ENCODE data around the gene CD300LD.

The CD300LD gene

DNA sequence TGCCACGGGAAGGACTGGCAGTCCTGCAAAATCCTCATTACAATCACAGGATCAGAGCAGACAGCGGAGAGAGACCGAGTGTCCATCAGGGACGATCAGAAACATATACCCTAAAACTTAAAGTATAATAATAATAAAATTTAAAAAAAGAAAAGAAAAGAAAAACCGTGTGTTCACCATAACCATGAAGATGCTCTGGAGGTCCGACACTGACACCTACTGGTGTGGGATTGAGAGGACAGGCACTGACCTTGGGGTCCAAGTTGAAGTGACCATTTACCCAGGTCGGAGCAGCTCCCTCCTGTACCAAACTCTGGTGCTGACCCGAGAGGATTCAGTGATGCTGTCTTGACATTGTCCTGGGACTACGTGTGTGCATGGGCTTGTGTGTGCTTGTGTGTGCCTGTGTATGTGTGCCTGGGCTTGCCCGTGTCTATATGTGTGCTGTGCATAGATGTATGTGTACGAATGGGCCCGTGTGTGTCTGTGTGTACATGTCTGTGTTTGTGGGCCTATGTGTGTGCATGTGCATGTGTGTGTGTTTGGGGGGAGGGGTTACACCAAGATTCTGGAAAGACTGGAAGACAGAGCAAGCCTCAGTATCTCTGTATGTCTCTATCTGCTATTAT, 10.0 kb upstream of the CD300LD start:
- Mint-ChIP-seq H3K9me3 (no peaks in the 10 kb centered on the region), H3K4me1 (ENCODE audit: low read depth) (peaks cover 8% of the 10 kb centered on the region), H3K27me3 (ENCODE audit: low read depth) (peaks cover 22% of the 10 kb centered on the region), H3K27ac (no peak overlapping the region), H3K36me3 (ENCODE audit: low read depth) (no peaks in the 10 kb centered on the region), H3K4me3 (no peak overlapping the region)
- no peak for DNase-seq (ENCODE audit: low spot score)

DNA sequence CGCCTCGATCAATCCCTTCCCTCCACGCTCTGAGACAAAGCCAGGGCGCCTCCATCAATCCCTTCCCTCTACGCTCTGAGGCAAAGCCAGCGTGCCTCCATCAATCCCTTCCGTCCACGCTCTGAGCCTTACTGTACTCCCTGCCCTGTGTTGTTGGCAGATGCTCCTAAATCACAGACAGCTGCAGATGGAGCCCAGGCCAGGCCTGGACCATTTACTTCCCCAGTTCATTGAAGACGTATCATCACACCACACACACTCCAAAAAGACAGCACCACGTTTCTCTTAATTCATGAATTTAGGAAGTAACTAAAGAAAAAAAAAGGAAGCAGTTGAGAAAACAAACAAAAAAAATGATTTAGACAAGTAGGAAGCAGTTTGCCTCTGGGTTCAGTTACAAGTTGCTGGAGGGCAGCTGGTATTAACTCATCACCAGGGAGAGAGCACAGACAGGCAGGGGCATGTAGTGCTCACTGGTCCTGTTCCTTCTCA, 7.4 kb upstream of the CD300LD start:
- H3K4me1 Mint-ChIP-seq (ENCODE audit: low read depth), result peaks cover 8% of the 10 kb centered on the region
- no peak for DNase-seq (ENCODE audit: low spot score)
- H3K27me3 Mint-ChIP-seq (ENCODE audit: low read depth), result peaks cover 29% of the 10 kb centered on the region
- H3K36me3 Mint-ChIP-seq (ENCODE audit: low read depth), result no peaks in the 10 kb centered on the region
- H3K9me3 Mint-ChIP-seq, result no peaks in the 10 kb centered on the region
- no peak overlapping the region for H3K27ac Mint-ChIP-seq
- no peak overlapping the region for H3K4me3 Mint-ChIP-seq

DNA sequence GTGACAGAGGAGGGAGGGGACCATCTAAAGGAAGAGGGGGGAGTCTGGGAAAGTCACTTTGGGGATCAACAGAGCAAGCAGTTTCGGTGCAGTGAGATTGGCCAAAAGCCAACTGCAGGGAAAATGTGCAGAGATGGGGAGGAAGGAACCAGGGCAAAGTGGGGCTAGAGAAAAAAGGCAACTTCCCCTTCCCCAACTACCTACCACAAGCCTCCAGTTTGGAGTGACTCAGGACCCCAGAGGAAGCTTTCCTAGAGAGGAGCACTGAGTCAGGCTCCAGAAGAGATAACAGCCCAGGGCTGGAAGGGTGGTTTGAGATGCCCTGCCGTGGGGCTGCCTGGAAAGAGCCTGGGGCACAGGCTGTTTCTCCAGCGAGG, 6.9 kb upstream of the CD300LD start:
- Mint-ChIP-seq H3K36me3 (ENCODE audit: low read depth) (no peaks in the 10 kb centered on the region), H3K4me1 (ENCODE audit: low read depth) (peaks cover 8% of the 10 kb centered on the region), H3K27ac (no peak overlapping the region), H3K9me3 (no peaks in the 10 kb centered on the region), H3K27me3 (ENCODE audit: low read depth) (peaks cover 29% of the 10 kb centered on the region), H3K4me3 (no peak overlapping the region)
- DNase-seq (ENCODE audit: low spot score), result no peak

DNA sequence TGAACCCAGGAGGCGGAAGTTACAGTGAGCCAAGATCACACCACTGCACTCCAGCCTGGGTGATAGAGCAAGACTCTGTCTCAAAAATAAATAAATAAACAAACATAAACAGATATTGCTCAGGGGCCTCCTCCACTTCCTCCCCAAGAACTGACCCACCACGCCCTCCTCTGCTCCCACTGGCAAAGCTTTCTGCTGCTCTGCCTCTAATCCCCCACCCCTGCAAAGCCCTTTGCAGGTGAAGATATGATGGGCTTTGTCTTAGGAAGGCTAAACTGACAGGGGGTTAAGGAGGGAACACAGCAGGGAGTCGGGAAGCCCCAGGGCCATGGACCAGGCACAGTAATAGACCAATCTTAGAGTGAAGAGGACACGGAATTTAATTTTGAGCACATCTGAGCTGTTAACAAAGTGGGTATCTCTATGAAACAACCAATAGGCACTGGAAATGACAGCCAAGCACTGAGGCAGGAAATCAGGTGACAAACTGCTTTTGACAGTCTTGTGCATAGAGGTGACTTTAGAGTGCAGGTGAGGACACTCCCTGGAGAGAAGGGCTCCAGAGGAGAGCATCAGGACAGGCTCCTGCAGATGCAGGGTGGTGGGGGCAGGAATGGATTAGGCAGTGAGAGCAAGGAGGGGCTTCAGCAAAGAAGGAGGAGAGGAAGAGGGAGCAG, 6.4 kb upstream of the CD300LD start:
- H3K27me3 Mint-ChIP-seq (ENCODE audit: low read depth), result peaks cover 29% of the 10 kb centered on the region
- H3K27ac Mint-ChIP-seq, result no peak overlapping the region
- no peak for DNase-seq (ENCODE audit: low spot score)
- no peaks in the 10 kb centered on the region for H3K9me3 Mint-ChIP-seq
- H3K4me1 Mint-ChIP-seq (ENCODE audit: low read depth), result peaks cover 8% of the 10 kb centered on the region
- no peaks in the 10 kb centered on the region for H3K36me3 Mint-ChIP-seq (ENCODE audit: low read depth)
- H3K4me3 Mint-ChIP-seq, result no peak overlapping the region

DNA sequence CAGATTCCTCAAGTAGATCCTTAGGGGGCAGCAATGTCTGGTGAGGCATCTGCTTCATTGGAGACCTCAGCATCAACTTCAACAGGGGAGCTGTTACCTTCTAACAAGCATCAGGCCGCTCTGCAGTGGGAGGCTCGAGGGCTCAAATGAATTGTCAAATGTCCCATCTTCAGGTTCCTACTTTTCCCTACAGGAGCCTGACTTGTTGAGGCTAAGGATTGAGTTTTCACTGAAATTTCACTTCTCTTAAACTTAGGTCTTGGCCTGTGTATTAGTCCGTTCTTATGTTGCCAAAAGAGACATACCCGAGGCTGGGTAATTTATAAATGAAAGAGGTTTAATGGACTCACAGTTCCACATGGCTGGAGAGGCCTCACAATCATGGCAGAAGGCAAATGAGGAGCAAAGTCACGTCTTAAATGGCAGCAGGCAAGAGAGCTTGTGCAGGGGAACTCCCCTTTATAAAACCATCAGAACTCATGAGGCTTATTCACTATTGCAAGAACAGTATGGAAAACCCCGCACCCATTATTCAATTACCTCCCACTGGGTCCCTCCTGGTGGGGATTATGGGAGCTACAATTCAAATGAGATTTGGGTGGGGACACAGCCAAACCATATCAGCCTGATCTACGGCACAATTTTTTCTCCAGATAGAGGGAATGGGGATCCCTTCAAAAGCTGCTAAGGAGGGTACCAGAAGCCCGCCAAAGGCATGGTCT, 5.1 kb upstream of the CD300LD start:
- H3K36me3 Mint-ChIP-seq (ENCODE audit: low read depth), result no peaks in the 10 kb centered on the region
- no peaks in the 10 kb centered on the region for H3K9me3 Mint-ChIP-seq
- H3K27ac Mint-ChIP-seq, result no peak overlapping the region
- peaks cover 10% of the 10 kb centered on the region for H3K4me1 Mint-ChIP-seq (ENCODE audit: low read depth)
- DNase-seq (ENCODE audit: low spot score), result no peak
- peaks cover 31% of the 10 kb centered on the region for H3K27me3 Mint-ChIP-seq (ENCODE audit: low read depth)
- no peak overlapping the region for H3K4me3 Mint-ChIP-seq

DNA sequence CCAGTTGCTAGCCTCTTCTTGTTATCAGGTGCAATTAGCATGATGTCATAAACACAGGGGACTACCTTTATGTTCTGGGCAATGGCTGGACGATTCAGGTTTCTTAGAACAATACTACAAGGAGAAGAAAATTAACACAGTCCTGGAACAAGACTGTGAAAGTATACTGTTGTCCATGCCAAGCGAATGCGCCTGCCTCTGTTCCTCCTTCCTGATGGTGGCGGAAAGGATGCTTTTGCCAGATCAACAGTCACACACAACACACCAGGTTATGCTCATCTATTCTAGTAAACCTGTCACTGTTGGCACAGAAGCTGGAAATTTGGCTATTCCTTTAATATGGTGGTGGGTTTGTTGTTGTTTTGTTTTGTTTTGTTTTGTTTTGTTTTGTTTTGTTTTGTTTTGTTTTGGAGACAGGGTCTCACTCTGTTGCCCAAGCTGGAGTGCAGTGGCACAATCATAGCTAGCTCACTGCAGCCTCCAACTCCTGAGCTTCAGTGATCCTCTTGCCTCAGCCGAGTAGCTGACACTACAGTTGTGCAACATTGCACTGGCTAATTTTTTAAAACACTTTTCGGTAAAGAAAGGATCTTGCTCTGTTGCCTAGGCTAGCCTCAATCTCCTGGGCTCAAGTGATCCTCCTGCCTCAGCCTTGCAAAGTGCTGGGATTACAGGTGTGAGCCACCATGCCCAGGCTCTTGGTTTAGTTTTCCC, 3.1 kb upstream of the CD300LD start:
- peaks cover 33% of the 10 kb centered on the region for H3K27me3 Mint-ChIP-seq (ENCODE audit: low read depth)
- no peak overlapping the region for H3K27ac Mint-ChIP-seq
- no peaks in the 10 kb centered on the region for H3K36me3 Mint-ChIP-seq (ENCODE audit: low read depth)
- H3K4me3 Mint-ChIP-seq, result no peak overlapping the region
- peaks cover 13% of the 10 kb centered on the region for H3K4me1 Mint-ChIP-seq (ENCODE audit: low read depth)
- H3K9me3 Mint-ChIP-seq, result no peaks in the 10 kb centered on the region
- no peak for DNase-seq (ENCODE audit: low spot score)

DNA sequence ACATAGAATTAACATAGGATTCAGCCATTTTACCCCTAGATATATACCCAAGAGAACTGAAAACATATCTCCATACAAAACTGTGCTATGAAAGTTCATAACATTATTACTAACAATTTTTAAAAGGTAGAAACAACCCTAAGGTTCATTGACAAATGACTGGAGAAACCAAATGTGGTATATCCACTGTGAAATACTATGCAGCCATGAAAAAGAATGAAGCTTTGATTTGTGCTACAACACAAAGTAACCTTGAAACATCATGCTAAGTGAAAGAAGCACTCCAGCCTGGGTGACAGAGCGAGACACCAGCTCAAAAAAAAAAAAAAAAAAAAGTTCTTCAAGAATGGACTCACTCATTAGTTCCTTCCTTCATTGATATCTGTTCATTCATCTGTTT, 580 bp downstream of the CD300LD start:
- Mint-ChIP-seq H3K27me3 (ENCODE audit: low read depth) (peaks cover 21% of the 10 kb centered on the region), H3K4me1 (ENCODE audit: low read depth) (peaks cover 9% of the 10 kb centered on the region), H3K36me3 (ENCODE audit: low read depth) (no peaks in the 10 kb centered on the region), H3K4me3 (no peak overlapping the region), H3K27ac (no peak overlapping the region), H3K9me3 (no peaks in the 10 kb centered on the region)
- no peak for DNase-seq (ENCODE audit: low spot score)

DNA sequence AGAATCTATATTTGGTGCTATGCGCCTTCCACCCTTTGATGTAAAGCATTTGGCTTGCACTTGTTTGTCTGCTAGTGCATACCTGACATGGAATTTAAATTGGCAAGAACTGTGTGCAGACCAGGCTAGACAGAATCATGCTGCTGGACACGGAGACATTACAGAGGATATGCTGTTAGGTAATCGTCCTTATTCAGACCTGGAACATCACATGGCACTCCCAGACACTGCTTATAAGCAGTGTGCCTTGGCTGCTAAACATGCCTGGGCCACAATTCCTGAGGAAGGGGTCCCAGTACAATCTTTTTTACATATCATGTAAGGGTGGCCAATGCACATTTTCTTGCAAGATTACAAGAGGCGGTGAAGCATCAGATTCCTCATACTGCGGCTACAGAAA, 6.4 kb downstream of the CD300LD start:
- H3K4me1 Mint-ChIP-seq (ENCODE audit: low read depth), result peaks cover 2% of the 10 kb centered on the region
- H3K27ac Mint-ChIP-seq, result no peak overlapping the region
- no peak overlapping the region for H3K4me3 Mint-ChIP-seq
- no peak for DNase-seq (ENCODE audit: low spot score)
- H3K27me3 Mint-ChIP-seq (ENCODE audit: low read depth), result peaks cover 17% of the 10 kb centered on the region
- H3K36me3 Mint-ChIP-seq (ENCODE audit: low read depth), result no peaks in the 10 kb centered on the region
- no peaks in the 10 kb centered on the region for H3K9me3 Mint-ChIP-seq

DNA sequence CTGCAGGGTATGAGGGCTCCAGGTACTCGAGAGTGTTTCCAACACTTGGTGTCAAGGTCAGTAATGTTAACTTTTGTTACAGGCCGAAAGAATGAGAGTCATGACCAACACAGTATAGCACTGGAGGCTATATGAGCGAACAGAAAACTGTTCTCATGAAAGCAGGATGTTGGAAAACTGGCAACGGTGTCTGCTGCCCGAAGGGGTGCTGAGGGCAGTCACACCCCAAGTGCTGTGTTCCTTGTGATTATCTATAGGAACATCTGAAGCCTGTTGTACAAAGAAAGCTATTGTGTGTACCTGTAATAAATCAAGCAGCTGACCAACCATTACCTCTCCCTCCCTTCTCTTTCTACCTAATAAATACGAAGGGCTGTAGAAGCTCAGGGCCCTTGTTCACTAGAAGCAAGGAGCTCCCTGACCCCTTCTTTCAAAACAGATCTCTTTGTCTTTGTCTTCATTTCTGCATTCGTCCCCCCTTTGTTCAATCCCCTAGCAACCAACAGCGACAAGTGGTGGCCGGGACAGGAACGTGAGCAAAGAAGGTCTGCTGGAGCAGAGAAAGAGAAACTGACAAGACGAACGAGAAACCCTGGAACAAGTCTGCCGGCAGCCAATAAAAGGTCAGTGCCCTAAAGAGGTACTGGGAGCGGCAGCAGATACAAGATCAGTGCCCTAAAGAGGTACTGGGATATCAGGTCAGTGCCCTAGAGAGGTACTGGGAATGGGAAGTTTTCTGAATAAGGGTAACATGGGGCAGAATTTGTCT, 7.6 kb downstream of the CD300LD start:
- no peak overlapping the region for H3K4me3 Mint-ChIP-seq

DNA sequence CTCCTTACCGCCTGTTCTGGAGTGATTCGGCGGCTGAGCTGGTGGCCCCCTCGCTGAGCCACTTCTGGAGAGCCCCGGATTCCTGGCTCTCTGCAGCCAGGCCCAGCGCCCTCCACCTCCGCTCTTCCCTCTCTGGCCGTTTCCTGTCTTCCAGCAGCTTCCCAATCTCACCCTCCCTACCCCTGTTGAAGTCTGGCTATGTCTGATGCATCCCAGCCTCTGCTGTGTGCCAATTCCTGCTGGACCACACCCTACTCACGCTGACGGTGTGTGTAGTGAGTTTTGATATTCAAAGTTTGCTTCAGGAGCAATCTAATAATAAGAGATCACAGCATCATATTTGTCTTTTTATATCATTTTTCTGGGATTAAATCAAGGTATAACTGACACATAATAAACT, 9.4 kb downstream of the CD300LD start:
- peaks cover 13% of the 10 kb centered on the region for H3K27me3 Mint-ChIP-seq (ENCODE audit: low read depth)
- no peak overlapping the region for H3K4me3 Mint-ChIP-seq
- H3K4me1 Mint-ChIP-seq (ENCODE audit: low read depth), result peaks cover 10% of the 10 kb centered on the region
- no peaks in the 10 kb centered on the region for H3K36me3 Mint-ChIP-seq (ENCODE audit: low read depth)
- no peaks in the 10 kb centered on the region for H3K9me3 Mint-ChIP-seq
- H3K27ac Mint-ChIP-seq, result no peak overlapping the region
- DNase-seq (ENCODE audit: low spot score), result no peak

More for the DNA sequence above, 7.6 kb downstream of the CD300LD start:
- Mint-ChIP-seq H3K27me3 (ENCODE audit: low read depth) (peaks cover 13% of the 10 kb centered on the region), H3K4me1 (ENCODE audit: low read depth) (peaks cover 7% of the 10 kb centered on the region), H3K27ac (no peak overlapping the region), H3K36me3 (ENCODE audit: low read depth) (no peaks in the 10 kb centered on the region), H3K9me3 (no peaks in the 10 kb centered on the region)
- DNase-seq (ENCODE audit: low spot score), result no peak

DNA sequence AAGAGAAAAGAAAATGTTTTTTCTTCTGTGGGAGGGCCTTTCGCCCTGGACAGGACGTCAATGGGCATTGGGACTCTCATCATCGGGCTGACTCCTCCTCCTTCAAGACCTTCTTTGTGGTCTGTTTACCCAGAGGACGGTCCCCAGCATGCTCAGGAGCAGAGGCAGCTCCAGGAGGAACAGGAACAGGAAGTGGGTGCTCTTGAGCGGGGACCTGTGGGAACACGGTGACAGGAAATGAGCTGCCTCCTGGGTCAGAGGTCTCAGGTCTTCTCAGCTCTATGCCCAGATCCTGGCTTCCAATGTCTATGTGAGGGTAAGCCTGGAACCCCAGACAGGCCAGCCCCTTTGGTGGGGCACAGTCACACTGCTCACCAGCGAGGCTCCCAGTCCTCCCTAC, 12.2 kb downstream of the CD300LD start:
- DNase-seq (ENCODE audit: low spot score), result no peak
- Mint-ChIP-seq H3K4me1 (ENCODE audit: low read depth) (peaks cover 10% of the 10 kb centered on the region), H3K36me3 (ENCODE audit: low read depth) (no peaks in the 10 kb centered on the region), H3K4me3 (no peak overlapping the region), H3K27me3 (ENCODE audit: low read depth) (peaks cover 15% of the 10 kb centered on the region), H3K9me3 (no peaks in the 10 kb centered on the region), H3K27ac (no peak overlapping the region)

DNA sequence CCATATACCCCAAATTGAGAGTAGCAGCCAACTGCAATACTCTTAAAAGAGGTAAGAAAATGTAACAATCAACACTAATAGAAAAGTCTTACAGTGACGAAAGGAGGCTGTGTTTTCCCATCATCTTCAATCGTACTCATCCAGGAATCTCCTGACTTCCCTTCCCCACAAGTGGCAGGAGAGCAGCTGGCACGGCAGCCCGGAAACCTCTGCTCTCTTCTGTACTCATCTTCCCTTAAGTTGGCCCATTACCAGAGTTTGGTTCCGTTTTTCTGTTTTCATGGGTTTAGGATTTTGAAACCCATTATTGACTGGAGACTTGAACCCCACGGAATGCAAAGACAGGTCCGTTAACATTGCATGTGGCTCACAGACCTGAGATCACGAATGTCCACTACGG, 13.1 kb downstream of the CD300LD start:
- H3K36me3 Mint-ChIP-seq (ENCODE audit: low read depth), result no peaks in the 10 kb centered on the region
- no peak for DNase-seq (ENCODE audit: low spot score)
- H3K4me1 Mint-ChIP-seq (ENCODE audit: low read depth), result peaks cover 10% of the 10 kb centered on the region
- peaks cover 18% of the 10 kb centered on the region for H3K27me3 Mint-ChIP-seq (ENCODE audit: low read depth)
- H3K9me3 Mint-ChIP-seq, result no peaks in the 10 kb centered on the region
- H3K27ac Mint-ChIP-seq, result no peak overlapping the region
- no peak overlapping the region for H3K4me3 Mint-ChIP-seq

DNA sequence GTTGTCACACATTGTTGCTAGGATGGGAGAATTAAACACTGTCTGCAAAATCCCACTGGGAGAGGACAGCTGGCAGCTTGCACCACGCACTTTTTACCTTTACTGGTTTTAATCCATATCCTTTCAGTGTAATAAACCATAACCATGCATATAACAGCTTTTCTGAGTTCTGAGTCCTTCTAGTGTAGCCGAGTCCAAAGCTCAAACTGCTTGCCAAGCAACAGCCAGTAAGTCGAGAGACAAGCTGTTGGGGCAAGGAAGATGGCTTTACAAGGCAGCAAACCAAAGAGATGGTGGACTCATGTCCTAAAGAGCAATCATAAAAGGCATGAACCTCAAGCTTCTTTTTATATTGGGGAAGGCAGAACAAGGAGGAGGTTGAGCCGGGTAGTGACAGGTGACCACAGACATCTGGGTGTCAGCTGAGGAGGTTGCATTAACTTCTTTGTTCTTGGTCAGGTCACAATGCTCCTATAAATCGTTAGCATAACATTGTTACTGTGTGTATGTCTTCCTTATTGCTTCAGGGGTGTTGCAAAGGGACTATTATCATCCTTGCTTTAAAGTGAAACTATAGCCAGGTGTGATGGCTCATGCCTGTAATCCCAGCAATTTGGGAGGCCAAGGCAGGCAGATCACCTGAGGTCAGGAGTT, 17.5 kb downstream of the CD300LD start:
- peaks cover 4% of the 10 kb centered on the region for H3K4me1 Mint-ChIP-seq (ENCODE audit: low read depth)
- no peak overlapping the region for H3K4me3 Mint-ChIP-seq
- peaks cover 25% of the 10 kb centered on the region for H3K27me3 Mint-ChIP-seq (ENCODE audit: low read depth)
- H3K9me3 Mint-ChIP-seq, result no peaks in the 10 kb centered on the region
- no peaks in the 10 kb centered on the region for H3K36me3 Mint-ChIP-seq (ENCODE audit: low read depth)
- no peak overlapping the region for H3K27ac Mint-ChIP-seq
- no peak for DNase-seq (ENCODE audit: low spot score)

Measured in T-helper 2 cell treated with Interferon-gamma antibody and Interleukin-4, amounts not matched to agents 5 μg/mL and 100 μg/mL, for 36 hours (primary cell).